Glomerular endothelial cell (primary cell): ENCODE data around the gene NAGA. TPM values are rescaled to one million over a fixed set of nuclear protein-coding genes. Genes with fewer than 3 reads are reported as not detected.
"Not testable (repeated sequence)": the region's sequence is repeated elsewhere in the genome, so short reads cannot be mapped to it uniquely, and the experiment has no call there.

Experiments
- DNase-seq: peaks from one replicate; pipeline ENCODE4 v3.0.0-alpha.2; 2011; ENCODE audit warnings: low read depth, low spot score; ENCODE audit errors: extremely low read depth
- total RNA-seq: library from RNA; depleted of rRNA; stranded (reverse); fragments of >200 nt; gene quantifications from 2 replicates; pipeline ENCODE4 v1.2.3, GENCODE V29; 2015

The NAGA gene
- total RNA-seq = 33.4 and 41.9 TPM in 2 replicates

GRCh38 chr22:42070517-42071422 lies at the start of gene NAGA:
TSS of gene NAGA (minus strand) at chr22:42070812. CDS start at chr22:42070297, 515 bp downstream.
- peak; percentile 68 for DNase-seq

DNA sequence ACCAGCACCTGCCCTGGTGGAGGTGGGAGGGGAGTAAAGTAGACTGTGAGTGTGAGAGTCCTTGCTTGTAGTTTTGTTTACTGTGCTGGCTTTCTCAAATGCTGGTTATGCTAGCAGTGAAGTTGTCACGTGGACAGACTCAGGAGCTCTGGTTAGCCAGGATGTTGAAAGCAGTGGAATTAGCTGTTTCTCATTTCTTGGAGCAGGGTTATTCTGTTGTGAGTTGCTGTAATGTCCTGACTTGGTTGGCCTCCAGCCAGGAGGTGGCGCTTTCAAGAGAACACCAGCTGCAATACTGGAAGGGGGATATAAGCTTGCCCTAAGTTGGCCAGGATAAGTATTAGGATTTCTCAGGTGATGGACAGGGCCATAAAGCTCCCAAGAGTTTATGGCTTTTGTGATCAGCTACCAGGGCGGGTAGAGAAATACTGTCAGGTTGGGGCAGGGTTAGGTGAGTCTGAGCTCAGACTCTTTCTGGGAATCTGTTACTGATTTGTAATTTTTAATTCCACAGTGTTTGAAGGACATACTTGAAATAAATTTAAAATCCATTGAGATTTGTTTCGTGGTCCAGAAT lies 46.3 kb upstream of the NAGA start:
- DNase-seq = no peak

- not testable (repeated sequence) for DNase-seq
Observed at GRCh38 chr22:42115420-42115830, 44.8 kb upstream of the NAGA start.

DNA sequence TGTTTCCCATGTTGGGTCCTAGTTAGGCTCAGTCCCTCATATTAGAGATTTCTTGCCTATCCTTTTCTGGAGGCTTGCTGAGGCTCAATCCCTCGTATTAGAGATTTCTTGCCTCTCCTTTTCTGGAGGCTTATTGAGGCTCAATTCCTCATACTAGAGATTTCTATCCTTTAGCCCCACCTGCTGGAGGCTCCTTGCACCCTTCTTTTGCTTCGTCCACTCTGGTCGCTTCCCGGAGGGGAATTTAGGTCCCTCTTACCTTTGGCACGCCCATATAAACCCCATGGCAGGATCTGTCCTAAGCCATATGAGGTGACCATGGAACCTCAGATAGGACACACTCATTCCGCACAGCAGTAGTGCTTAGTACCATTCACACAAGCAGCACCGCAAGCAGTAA lies 44.1 kb upstream of the NAGA start:
- no peak for DNase-seq

- not testable (repeated sequence) for DNase-seq
Observed at GRCh38 chr22:42112793-42113192, 42.2 kb upstream of the NAGA start.

DNA sequence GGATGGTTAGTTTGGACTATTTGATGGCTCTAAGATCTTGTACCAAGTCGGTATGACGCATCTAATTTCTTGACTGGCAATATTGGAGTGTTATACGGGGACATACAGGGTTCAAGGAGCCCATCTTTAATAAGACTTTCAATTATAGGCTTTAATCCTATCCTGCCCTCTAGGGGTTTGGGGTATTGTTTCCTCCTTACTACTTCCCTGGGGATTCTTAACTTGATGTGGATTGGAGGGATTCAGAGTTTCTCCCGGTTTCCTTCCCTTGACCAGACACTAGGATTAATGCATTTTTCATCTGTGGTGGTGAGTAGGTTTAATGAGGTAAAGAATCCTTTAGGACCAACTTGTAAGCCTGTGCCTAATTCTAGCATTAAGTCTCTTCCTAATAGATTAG lies 41.2 kb upstream of the NAGA start:
- DNase-seq = no peak

- DNase-seq = no peak
Observed at GRCh38 chr22:42108848-42109247, 38.2 kb upstream of the NAGA start.

GRCh38 chr22:42104332-42104860 lies 33.8 kb upstream of the NAGA start:
- DNase-seq = not testable (repeated sequence)

- no peak for DNase-seq
Observed at GRCh38 chr22:42101199-42101598, 30.6 kb upstream of the NAGA start.

- no peak for DNase-seq
Observed at GRCh38 chr22:42091455-42091782, 20.8 kb upstream of the NAGA start.

DNA sequence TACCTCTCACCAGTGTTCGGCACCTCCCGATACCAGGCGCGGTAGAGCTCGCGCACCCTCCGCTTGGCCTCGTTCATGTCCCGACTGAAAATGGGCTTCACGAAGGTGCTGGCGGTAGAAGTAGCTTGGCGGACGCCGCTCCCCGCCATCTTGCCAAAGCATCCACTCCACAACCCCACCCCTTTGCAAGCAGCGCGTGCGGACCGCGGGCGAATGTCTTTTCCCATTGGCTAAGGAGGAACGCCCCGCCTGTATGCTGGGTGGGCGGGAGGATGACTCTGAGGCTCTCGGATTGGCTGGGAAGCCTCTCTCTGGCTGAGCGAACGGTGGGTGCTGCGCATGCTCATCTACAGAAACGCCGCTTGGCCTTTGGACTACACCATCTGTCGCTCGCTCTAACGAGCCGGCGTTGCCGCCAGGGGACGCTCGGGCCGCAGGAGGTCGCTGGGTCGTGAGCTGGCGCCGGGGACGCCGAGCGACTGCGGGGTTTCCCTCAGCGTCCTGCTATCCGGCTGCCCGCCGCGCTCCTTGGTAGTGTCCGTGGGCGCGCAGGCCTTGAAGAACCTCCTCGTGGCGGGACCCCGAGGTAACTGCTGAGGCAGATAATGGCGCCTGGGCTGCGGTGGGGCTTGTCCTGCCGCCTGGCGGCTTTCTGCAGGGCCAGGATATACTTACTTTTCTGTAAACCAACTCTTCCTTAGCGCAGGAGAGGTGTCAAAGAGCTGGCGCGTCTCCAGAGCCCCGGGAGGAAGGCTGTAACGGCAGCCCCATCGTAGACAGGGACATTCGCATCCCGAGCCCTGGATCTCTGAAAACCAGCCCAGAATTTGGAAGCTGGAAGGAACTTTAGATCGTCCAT lies 20.2 kb upstream of the NAGA start, which contains the start of gene NDUFA6:
Gene NDUFA6 (minus strand): TSS at position 177 of the 859 bp plus-strand sequence. CDS start 28 bp downstream, at position 149.
- DNase-seq = peak; percentile 91

DNA sequence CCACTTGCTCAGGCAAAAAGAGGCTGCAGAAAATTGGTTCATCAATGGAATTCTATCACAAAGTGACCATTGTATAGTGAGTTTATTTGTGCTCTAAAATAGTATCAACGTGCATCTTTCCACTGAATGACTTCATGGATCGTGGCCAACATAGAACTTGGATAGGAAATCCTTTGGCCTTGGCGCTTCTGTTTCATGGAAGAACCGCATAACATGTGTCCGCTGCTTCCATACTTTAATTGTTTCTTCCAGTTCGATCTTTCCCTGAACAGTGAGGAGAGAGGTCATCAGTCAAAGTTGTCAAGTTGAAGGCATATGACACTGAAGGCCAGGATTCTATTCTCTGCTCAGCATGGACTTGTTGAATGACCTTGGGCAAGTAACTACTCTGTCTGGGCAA lies 15.4 kb upstream of the NAGA start:
- no peak for DNase-seq

GRCh38 chr22:42084874-42085273 lies 14.3 kb upstream of the NAGA start:
- no peak for DNase-seq

DNA sequence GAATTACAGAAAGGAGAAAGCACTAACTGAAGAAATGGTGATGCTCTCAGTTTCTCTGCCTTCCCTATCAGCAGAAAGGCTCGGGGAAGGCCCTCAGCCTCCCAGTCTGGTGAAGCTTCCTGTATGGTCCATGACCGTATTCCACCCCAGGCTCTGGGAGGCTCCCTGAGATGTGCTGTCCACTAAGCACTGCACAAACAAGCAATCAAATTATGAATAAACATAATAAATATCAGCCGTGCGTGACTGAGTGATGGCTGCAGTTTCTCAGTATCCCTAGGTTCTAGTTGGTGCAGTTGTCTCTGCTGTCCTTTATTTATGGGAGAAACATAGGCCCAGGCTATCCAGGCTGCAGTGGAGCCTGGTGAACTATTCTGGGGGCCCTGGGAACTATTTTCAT lies 12.5 kb upstream of the NAGA start:
- DNase-seq = no peak

- DNase-seq = no peak
Observed at GRCh38 chr22:42080287-42080686, 9.7 kb upstream of the NAGA start.

- peak; percentile 89 for DNase-seq
Observed at GRCh38 chr22:42079319-42080251, 9.0 kb upstream of the NAGA start, which contains the start of gene SMDT1. TSS of gene SMDT1 (plus strand) at chr22:42079700. CDS start at chr22:42079769, 69 bp downstream.

DNA sequence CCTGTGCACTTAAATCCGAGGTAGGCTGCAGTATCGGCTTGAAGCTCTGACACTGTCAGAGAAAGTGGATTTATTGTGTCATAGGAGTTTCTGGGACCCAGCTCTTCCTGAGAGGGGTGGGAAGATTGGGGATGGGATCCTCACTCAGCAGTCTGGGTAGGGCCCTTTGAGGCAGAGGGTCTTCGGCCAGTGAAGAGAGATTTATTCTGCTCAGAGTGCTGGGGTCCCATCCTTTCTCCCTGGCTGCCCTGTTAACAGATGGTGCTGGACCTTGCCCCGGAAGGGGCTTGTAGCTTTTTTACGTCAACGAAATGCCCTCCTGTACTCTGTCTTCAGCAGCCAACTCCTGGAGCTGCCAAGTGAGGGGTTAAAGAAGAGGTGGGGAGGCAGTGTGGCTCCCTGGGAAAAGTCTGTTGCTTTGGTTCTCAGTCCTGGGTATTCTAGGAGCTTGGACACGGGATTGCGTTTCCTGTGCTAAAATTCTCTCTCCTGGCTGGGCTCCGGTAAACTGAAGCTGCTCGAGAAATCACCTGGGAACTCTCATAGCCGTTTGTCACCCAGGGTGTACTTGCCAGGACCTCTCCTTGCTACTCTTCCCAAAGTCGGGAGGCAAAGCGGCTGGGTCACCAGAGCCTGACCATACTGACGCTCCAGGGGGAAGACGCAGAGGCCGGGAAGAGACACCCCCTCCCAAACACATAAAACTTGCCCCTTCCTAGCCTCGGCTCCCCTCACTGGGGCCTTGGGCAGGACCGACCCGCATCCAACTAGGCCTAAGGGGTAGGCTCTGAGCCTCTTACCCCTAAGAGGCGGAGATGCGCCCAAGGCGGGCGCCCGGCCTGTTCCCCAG lies 8.1 kb upstream of the NAGA start:
- DNase-seq = no peak

DNA sequence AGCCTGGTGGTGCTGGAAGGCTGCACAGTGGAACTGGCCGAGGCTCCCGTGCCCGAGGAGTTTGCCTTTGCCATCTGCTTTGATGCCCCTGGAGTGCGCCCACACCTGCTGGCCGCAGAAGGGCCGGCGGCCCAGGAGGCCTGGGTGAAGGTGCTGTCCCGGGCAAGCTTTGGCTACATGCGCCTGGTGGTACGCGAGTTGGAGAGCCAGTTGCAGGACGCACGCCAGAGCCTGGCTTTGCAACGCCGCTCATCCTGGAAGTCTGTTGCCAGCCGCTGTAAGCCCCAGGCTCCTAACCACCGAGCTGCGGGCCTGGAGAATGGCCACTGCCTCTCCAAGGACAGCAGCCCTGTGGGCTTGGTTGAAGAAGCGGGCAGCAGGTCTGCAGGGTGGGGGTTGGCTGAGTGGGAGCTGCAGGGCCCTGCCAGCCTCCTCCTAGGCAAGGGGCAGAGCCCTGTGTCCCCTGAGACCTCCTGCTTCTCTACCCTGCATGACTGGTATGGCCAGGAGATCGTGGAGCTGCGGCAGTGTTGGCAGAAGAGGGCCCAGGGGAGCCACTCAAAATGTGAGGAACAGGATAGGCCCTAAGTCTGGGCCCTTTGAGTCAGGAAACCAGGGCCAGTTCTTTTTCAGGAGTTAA lies 7.0 kb upstream of the NAGA start:
- DNase-seq = no peak
